Nephron (organoid): ENCODE measurements around the gene CTNNB1.

Experiments used
- H3K27ac Mint-ChIP-seq, 3 experiments: 2 replicates each; pipeline ENCODE4 v1.8.0; 2020; ENCODE audit warnings: mixed read lengths in 3 of 3, mild to moderate bottlenecking in 2 of 3, moderate library complexity in 1 of 3
- H3K27me3 Mint-ChIP-seq: 2 replicates; pipeline ENCODE4 v1.8.0; 2021; ENCODE audit warnings: low read depth, mild to moderate bottlenecking, moderate library complexity, mixed read lengths
- H3K36me3 Mint-ChIP-seq: 2 replicates; pipeline ENCODE4 v1.8.0; 2020; ENCODE audit warnings: low read depth, mixed read lengths
- H3K4me1 Mint-ChIP-seq: 2 replicates; pipeline ENCODE4 v1.8.0; 2020; ENCODE audit warnings: mixed read lengths
- H3K4me3 Mint-ChIP-seq, 3 experiments: 2 replicates each; pipeline ENCODE4 v1.8.0; 2020; ENCODE audit warnings: mild to moderate bottlenecking in 3 of 3, mixed read lengths in 3 of 3, moderate library complexity in 2 of 3
- H3K9me3 Mint-ChIP-seq: 2 replicates; pipeline ENCODE4 v1.8.0; 2020; ENCODE audit warnings: mixed read lengths
- TF ChIP-seq, protein P1 (sequence below), 3 experiments: fragments of 200-600 bp; sonication (generic); IDR thresholded peaks; one replicate each; pipeline ENCODE4 v1.5.0; 2021; ENCODE audit warnings: antibody characterized with exemption in 3 of 3; ENCODE audit not compliant: unreplicated experiment in 3 of 3

Gene CTNNB1

DNA sequence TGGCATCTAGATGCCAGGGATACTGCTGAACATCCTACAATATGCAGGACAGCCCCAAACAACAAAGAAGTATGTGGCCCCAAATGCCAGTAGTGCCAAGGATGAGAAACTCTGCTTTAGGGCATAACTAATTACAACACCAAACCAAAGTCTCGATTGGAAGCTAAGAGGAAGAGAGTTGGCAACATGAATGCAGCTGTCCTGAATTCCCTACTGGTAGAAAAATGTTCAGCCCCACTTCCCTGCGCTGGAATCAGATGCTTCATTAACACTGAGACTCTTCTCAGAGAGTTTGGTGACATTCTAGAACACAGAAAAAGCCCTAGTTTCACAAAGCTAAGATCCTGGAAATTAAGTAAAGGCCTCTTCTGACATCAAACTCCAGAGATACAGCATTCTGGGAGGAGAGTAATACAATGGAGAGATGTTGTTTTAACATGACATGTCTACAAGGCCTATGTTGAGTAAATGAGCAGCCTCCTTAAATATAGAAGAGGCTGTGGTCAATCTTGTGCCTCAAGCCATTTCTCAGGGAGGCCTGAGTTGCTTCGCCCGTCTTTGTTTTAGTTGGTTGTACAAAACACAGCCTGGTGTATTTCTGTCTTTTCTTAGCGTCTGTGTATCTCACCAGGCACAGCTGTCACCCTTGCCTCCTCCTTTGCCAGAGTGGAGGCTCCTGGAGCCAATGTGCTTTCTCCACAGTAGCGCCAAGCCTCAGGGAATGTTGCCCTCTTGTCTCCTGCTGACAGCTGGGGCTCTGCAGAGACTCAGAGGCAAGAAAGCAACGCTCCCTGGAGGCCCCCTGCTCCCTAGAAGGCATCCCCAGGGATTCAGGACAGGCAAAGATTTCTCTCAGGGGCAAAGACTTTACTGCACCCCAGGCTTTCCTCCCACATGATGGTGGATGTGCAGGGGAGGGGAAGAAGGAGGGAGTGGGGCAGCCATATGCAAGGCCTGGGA is 25.1 kb upstream of the CTNNB1 start:
- H3K27me3 Mint-ChIP-seq, result peaks cover 16% of the 10 kb centered on the region
- no peaks in the 10 kb centered on the region for H3K36me3 Mint-ChIP-seq
- no peaks in the 10 kb centered on the region for H3K9me3 Mint-ChIP-seq
- H3K4me1 Mint-ChIP-seq, result peaks cover 64% of the 10 kb centered on the region
- peak overlapping the region in 1 of 3 experiments; percentile 14 for H3K4me3 Mint-ChIP-seq
- TF ChIP-seq, protein P1, sequence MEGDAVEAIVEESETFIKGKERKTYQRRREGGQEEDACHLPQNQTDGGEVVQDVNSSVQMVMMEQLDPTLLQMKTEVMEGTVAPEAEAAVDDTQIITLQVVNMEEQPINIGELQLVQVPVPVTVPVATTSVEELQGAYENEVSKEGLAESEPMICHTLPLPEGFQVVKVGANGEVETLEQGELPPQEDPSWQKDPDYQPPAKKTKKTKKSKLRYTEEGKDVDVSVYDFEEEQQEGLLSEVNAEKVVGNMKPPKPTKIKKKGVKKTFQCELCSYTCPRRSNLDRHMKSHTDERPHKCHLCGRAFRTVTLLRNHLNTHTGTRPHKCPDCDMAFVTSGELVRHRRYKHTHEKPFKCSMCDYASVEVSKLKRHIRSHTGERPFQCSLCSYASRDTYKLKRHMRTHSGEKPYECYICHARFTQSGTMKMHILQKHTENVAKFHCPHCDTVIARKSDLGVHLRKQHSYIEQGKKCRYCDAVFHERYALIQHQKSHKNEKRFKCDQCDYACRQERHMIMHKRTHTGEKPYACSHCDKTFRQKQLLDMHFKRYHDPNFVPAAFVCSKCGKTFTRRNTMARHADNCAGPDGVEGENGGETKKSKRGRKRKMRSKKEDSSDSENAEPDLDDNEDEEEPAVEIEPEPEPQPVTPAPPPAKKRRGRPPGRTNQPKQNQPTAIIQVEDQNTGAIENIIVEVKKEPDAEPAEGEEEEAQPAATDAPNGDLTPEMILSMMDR (IDR thresholded peaks at IDR 0.05; ENCODE audit: unreplicated experiment in 3 of 3), result no peak
- H3K27ac Mint-ChIP-seq, result peak overlapping the region; percentile 73 to 78 (median 75)

DNA sequence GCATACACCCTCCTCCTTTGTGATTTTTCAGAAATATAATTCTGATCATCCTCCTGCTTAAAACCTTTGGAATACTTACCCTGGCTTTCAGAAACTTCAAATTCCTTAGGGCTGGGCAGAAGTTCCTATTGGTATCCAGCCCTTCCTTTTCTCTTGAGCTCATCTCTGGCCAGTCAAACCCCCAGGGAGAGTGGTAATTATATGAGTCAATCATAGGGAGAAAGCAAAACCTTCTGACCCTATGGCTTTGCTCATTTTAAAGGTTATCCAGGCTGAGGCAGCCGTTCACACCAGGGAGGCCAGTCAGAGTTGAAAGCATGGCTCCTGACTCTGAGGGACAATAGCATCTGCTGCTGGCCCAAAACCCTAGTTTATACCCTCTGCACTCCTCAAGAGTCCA is 23.9 kb upstream of the CTNNB1 start:
- Mint-ChIP-seq H3K27me3 (peaks cover 18% of the 10 kb centered on the region), H3K9me3 (no peaks in the 10 kb centered on the region), H3K4me1 (peaks cover 65% of the 10 kb centered on the region), H3K27ac (peak overlapping the region; percentile 42 to 78 (median 75)), H3K36me3 (no peaks in the 10 kb centered on the region), H3K4me3 (no peak overlapping the region)
- TF ChIP-seq, protein P1 (IDR thresholded peaks at IDR 0.05; ENCODE audit: unreplicated experiment in 3 of 3), result no peak

DNA sequence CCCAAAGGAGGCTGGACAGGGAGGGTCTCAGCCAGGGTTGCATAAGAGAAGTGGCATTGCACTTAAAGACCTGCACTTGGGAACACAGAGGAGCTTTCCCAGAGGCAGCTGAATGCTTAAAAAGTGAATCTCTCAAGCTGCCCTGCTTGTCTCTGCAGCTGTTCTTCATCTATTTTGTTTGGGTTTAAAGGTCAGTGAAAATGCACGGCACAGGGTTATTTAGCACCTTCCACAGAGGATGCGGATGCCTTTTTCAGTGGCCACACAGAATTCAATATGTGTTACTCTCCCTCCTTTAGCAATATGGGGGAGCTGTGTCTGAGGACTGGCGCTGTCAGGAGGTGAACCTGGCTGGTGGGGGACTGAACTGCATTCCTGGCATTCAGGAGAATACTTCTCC is 22.7 kb upstream of the CTNNB1 start:
- TF ChIP-seq, protein P1 (IDR thresholded peaks at IDR 0.05; ENCODE audit: unreplicated experiment in 3 of 3), result no peak
- peaks cover 10% of the 10 kb centered on the region for H3K27me3 Mint-ChIP-seq
- H3K9me3 Mint-ChIP-seq, result no peaks in the 10 kb centered on the region
- peaks cover 64% of the 10 kb centered on the region for H3K4me1 Mint-ChIP-seq
- H3K27ac Mint-ChIP-seq, result peak overlapping the region; percentile 53 to 81 (median 75)
- no peaks in the 10 kb centered on the region for H3K36me3 Mint-ChIP-seq
- H3K4me3 Mint-ChIP-seq, result peak overlapping the region in 2 of 3 experiments; percentile 1 to 34

DNA sequence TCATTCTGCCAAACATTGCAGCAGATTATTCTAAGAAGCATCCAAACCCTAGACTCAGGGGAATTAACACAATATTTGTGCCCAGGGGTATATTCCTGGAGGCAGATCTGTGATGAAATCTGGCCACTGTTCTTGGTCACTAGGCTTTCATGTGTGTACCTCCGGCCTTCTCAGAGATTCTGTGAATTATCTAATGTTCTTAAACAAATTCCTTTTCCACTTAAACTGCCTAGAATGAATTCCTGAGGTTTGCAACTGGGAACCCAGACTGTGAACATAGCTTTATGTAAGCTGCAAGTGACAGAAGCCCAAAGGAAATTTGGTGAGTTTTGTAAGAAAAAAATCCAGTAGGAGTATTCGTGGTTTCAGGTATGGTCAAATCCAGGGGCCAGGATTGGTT is 20.7 kb upstream of the CTNNB1 start:
- Mint-ChIP-seq H3K27ac (no peak overlapping the region), H3K4me3 (no peak overlapping the region), H3K27me3 (peaks cover 5% of the 10 kb centered on the region), H3K36me3 (no peaks in the 10 kb centered on the region), H3K9me3 (no peaks in the 10 kb centered on the region), H3K4me1 (peaks cover 53% of the 10 kb centered on the region)
- TF ChIP-seq, protein P1 (IDR thresholded peaks at IDR 0.05; ENCODE audit: unreplicated experiment in 3 of 3), result no peak

DNA sequence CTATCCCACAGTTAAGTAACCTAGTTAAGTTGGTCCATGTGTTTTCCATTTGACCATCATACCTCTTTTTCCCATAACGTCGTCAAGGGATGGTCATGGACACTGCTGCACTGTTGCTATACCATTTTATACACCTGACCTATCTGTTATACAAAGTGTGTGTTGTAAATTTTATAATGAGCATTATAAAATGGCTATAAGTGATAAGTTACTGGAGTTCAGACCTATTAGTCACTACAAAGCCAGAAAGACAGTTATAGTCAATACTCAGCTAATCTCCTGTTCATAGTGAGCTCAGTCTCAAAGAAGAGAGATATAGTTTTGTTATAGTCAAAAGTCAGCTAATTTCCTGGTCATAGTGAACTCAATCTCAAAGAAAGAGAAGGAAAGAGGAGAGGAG is 18.9 kb upstream of the CTNNB1 start:
- no peaks in the 10 kb centered on the region for H3K36me3 Mint-ChIP-seq

More for the DNA sequence above, 18.9 kb upstream of the CTNNB1 start:
- TF ChIP-seq, protein P1 (IDR thresholded peaks at IDR 0.05; ENCODE audit: unreplicated experiment in 3 of 3), result no peak
- Mint-ChIP-seq H3K27ac (no peak overlapping the region), H3K4me1 (peaks cover 34% of the 10 kb centered on the region), H3K27me3 (peaks cover 5% of the 10 kb centered on the region), H3K9me3 (no peaks in the 10 kb centered on the region), H3K4me3 (no peak overlapping the region)
